RWPE2 (cell line): ENCODE measurements around the gene SORCS2.

Experiments used
- ATAC-seq: fragments of 200-7000 bp; cut with Tn5 transposase; 3 replicates; pipeline ENCODE4 v1.9.1; 2021; ENCODE audit warnings: low read depth
- DNase-seq: peaks from one replicate; pipeline ENCODE4 v3.0.0-alpha.2; 2020; ENCODE audit warnings: low spot score
- H3K27ac ChIP-seq: fragments of 450-650 bp; 2 replicates; pipeline ENCODE4 v1.5.1; 2017; ENCODE audit warnings: mild to moderate bottlenecking; ENCODE audit not compliant: poor library complexity, severe bottlenecking
- H3K27me3 ChIP-seq: fragments of 250-450 bp; sonication (Bioruptor Pico); 2 replicates; pipeline ENCODE4 v1.5.1; 2021; ENCODE audit warnings: mild to moderate bottlenecking, moderate library complexity; ENCODE audit not compliant: insufficient read depth, poor library complexity, severe bottlenecking
- H3K36me3 ChIP-seq: fragments of 250-450 bp; sonication (Bioruptor Pico); 2 replicates; pipeline ENCODE4 v1.5.1; 2020; ENCODE audit warnings: low read depth, mild to moderate bottlenecking, moderate library complexity
- H3K4me1 ChIP-seq: fragments of 250-450 bp; sonication (Bioruptor Pico); 2 replicates; pipeline ENCODE4 v1.5.1; 2021; ENCODE audit warnings: mild to moderate bottlenecking, moderate library complexity; ENCODE audit not compliant: insufficient read depth, poor library complexity, severe bottlenecking
- H3K4me3 ChIP-seq: fragments of 250-450 bp; sonication (Bioruptor Pico); 2 replicates; pipeline ENCODE4 v1.5.1; 2021; ENCODE audit warnings: mild to moderate bottlenecking, moderate library complexity; ENCODE audit not compliant: severe bottlenecking
- H3K9me3 ChIP-seq: fragments of 250-450 bp; sonication (Bioruptor Pico); 2 replicates; pipeline ENCODE4 v1.5.1; 2021; ENCODE audit warnings: mild to moderate bottlenecking, moderate library complexity; ENCODE audit not compliant: severe bottlenecking
- CTCF ChIP-seq: fragments of 450-650 bp; IDR thresholded peaks from one replicate; pipeline ENCODE4 v1.5.1; 2017; ENCODE audit warnings: mild to moderate bottlenecking, moderate library complexity; ENCODE audit not compliant: poor library complexity, severe bottlenecking

Gene SORCS2

GRCh38 chr4:7337196-7338058 lies 145.1 kb downstream of the SORCS2 start:
- Histone ChIP-seq H3K27me3 (no peaks in the 10 kb centered on the region), H3K4me3 (no peak overlapping the region), H3K27ac (no peak overlapping the region), H3K4me1 (no peaks in the 10 kb centered on the region), H3K9me3 (no peaks in the 10 kb centered on the region), H3K36me3 (no peaks in the 10 kb centered on the region)
- TF ChIP-seq CTCF: no peak
- no peak for DNase-seq
- no peak for ATAC-seq

GRCh38 chr4:7338059-7338452 lies 145.7 kb downstream of the SORCS2 start:
- no peak for ATAC-seq
- Histone ChIP-seq H3K36me3 (no peaks in the 10 kb centered on the region), H3K9me3 (no peaks in the 10 kb centered on the region), H3K27ac (no peak overlapping the region), H3K27me3 (no peaks in the 10 kb centered on the region), H3K4me3 (no peak overlapping the region), H3K4me1 (no peaks in the 10 kb centered on the region)
- no peak for TF ChIP-seq CTCF
- DNase-seq: no peak

GRCh38 chr4:7338876-7339623 lies 146.7 kb downstream of the SORCS2 start:
- H3K27ac ChIP-seq: no peak overlapping the region
- no peak for TF ChIP-seq CTCF
- H3K27me3 ChIP-seq: no peaks in the 10 kb centered on the region
- no peak for DNase-seq
- H3K9me3 ChIP-seq: no peaks in the 10 kb centered on the region
- H3K4me1 ChIP-seq: no peaks in the 10 kb centered on the region
- ATAC-seq: no peak
- H3K4me3 ChIP-seq: no peak overlapping the region
- H3K36me3 ChIP-seq: no peaks in the 10 kb centered on the region

- Histone ChIP-seq H3K4me3 (no peak overlapping the region), H3K36me3 (no peaks in the 10 kb centered on the region), H3K4me1 (no peaks in the 10 kb centered on the region), H3K9me3 (no peaks in the 10 kb centered on the region), H3K27me3 (no peaks in the 10 kb centered on the region), H3K27ac (no peak overlapping the region)
- no peak for TF ChIP-seq CTCF
- ATAC-seq (no peak), DNase-seq (no peak)
These were observed 147.6 kb downstream of the SORCS2 start for GRCh38 chr4:7339751-7340552.
